Tibial artery (tissue), 4 donors: ENCODE results near the gene LSM11.
"Not testable (repeated sequence)": the region's sequence is repeated elsewhere in the genome, so short reads cannot be mapped to it uniquely, and the experiment has no call there.

ENCODE experiments used
- DNase-seq, 2 donors: peaks; one replicate each; pipeline ENCODE4 v3.0.0-alpha.2; 2019
- H3K27ac ChIP-seq, 2 donors: fragments of 200-600 bp; sonication (generic) in 1 of 2; 1 replicate in 1 of 2; 2 replicates in 1 of 2; pipeline ENCODE4 v1.5.1; 2018 to 2019; ENCODE audit warnings: mild to moderate bottlenecking in 1 of 2
- H3K27me3 ChIP-seq, 2 donors: fragments of 200-600 bp; sonication (generic) in 1 of 2; one replicate each; pipeline versions ENCODE4 v1.5.1 to v1.6.0; 2016 to 2019
- H3K36me3 ChIP-seq, 3 donors: fragments of 200-600 bp; sonication (generic) in 2 of 3; one replicate each; pipeline ENCODE4 v1.5.1; 2016 to 2019; ENCODE audit warnings: mild to moderate bottlenecking in 2 of 3
- H3K4me1 ChIP-seq, 4 donors: fragments of 200-600 bp; sonication (generic) in 2 of 4; 1 replicate in 3 of 4; 2 replicates in 1 of 4; pipeline ENCODE4 v1.5.1; 2016 to 2019
- H3K4me3 ChIP-seq, 2 donors: fragments of 200-600 bp; sonication (generic) in 1 of 2; 1 replicate in 1 of 2; 2 replicates in 1 of 2; pipeline ENCODE4 v1.5.1; 2018 to 2019; ENCODE audit warnings: mild to moderate bottlenecking in 2 of 2
- H3K9me3 ChIP-seq, 3 donors: fragments of 200-600 bp; sonication (generic) in 1 of 3; one replicate each; pipeline ENCODE4 v1.5.1; 2016 to 2019
- CTCF ChIP-seq, 2 experiments: fragments of 200-600 bp in 1 of 2; fragments of 450-650 bp in 1 of 2; IDR thresholded peaks; one replicate each; pipeline ENCODE4 v1.5.1; 2017 to 2019; ENCODE audit warnings: antibody characterized with exemption in 2 of 2, mild to moderate bottlenecking in 1 of 2, moderate library complexity in 1 of 2
- intact Hi-C: fragments of 100-400 bp; cut with DNase I; formaldehyde crosslinking; loops from one replicate; pipeline ENCODE4 v1.15.0; 2023; ENCODE audit warnings: low total_unique reads

The LSM11 gene

GRCh38 chr5:157743163-157744050, at the start of gene LSM11:
LSM11 (plus strand) TSS chr5:157743712; CDS start chr5:157743751, 39 bp downstream.
- peak within 1 kb of the TSS; percentile 73 to 83 for H3K4me3 ChIP-seq
- H3K9me3 ChIP-seq: no peaks in the 10 kb centered on the region
- intact Hi-C loops: no loop called here
- no peaks in the 10 kb centered on the region for H3K27me3 ChIP-seq
- TF ChIP-seq CTCF (IDR thresholded peaks at IDR 0.05): peak; percentile 99 to 100
- peak within 1 kb of the TSS; percentile 50 to 67 for H3K27ac ChIP-seq
- peak; percentile 85 to 94 for DNase-seq
- H3K36me3 ChIP-seq: peaks cover 0 to 8% (median 2%) of the 10 kb centered on the region in 3 donors
- peaks cover 0 to 21% (median 10%) of the 10 kb centered on the region in 4 donors for H3K4me1 ChIP-seq

GRCh38 chr5:157693816-157694215, 49.7 kb upstream of the LSM11 start:
- DNase-seq, H3K36me3 ChIP-seq, intact Hi-C loops: not testable (repeated sequence)

GRCh38 chr5:157696154-157696553, 47.4 kb upstream of the LSM11 start:
- H3K27me3 ChIP-seq, DNase-seq, H3K36me3 ChIP-seq, H3K4me3 ChIP-seq, H3K27ac ChIP-seq, H3K9me3 ChIP-seq, H3K4me1 ChIP-seq, intact Hi-C loops: not testable (repeated sequence)

More at GRCh38 chr5:157693816-157694215, 49.7 kb upstream of the LSM11 start:
- H3K27ac ChIP-seq, H3K4me3 ChIP-seq, H3K4me1 ChIP-seq, H3K9me3 ChIP-seq, H3K27me3 ChIP-seq: not testable (repeated sequence)

- H3K36me3 ChIP-seq, DNase-seq, H3K9me3 ChIP-seq, H3K4me1 ChIP-seq, H3K27me3 ChIP-seq, H3K4me3 ChIP-seq, H3K27ac ChIP-seq, intact Hi-C loops: not testable (repeated sequence)
Measured at GRCh38 chr5:157698674-157699073, 44.8 kb upstream of the LSM11 start.

- Histone ChIP-seq H3K27me3 (no peaks in the 10 kb centered on the region), H3K27ac (no peak overlapping the region), H3K4me1 (no peaks in the 10 kb centered on the region), H3K4me3 (no peak overlapping the region), H3K9me3 (peaks cover 0 to 3% (median 0%) of the 10 kb centered on the region in 3 donors), H3K36me3 (no peaks in the 10 kb centered on the region)
- TF ChIP-seq CTCF (IDR thresholded peaks at IDR 0.05): no peak
- intact Hi-C loops: no loop called here
- no peak for DNase-seq
Measured at GRCh38 chr5:157703736-157704135, 39.8 kb upstream of the LSM11 start.

- intact Hi-C loops: no loop called here
- Histone ChIP-seq H3K4me3 (no peak overlapping the region), H3K36me3 (no peaks in the 10 kb centered on the region), H3K9me3 (no peaks in the 10 kb centered on the region), H3K4me1 (peaks cover 0 to 17% (median 4%) of the 10 kb centered on the region in 4 donors), H3K27me3 (no peaks in the 10 kb centered on the region), H3K27ac (no peak overlapping the region)
- TF ChIP-seq CTCF (IDR thresholded peaks at IDR 0.05): no peak
- DNase-seq: no peak
Measured at GRCh38 chr5:157708866-157709265, 34.6 kb upstream of the LSM11 start.

GRCh38 chr5:157709346-157709745, 34.2 kb upstream of the LSM11 start:
- Histone ChIP-seq H3K36me3 (no peaks in the 10 kb centered on the region), H3K4me3 (no peak overlapping the region), H3K9me3 (no peaks in the 10 kb centered on the region), H3K4me1 (peaks cover 0 to 17% (median 4%) of the 10 kb centered on the region in 4 donors), H3K27ac (no peak overlapping the region), H3K27me3 (no peaks in the 10 kb centered on the region)
- intact Hi-C loops: no loop called here
- no peak for DNase-seq
- TF ChIP-seq CTCF (IDR thresholded peaks at IDR 0.05): no peak
